Heart right ventricle (tissue), 16 donors: ENCODE measurements around the gene CHIC2. TPM values are rescaled to one million over a fixed set of nuclear protein-coding genes. Genes with fewer than 3 reads are reported as not detected.
A peak's percentile ranks its signal among the peaks of the same experiment; 100 is the strongest.

Experiments
- ATAC-seq, 8 donors: fragments of 200-7000 bp; cut with Tn5 transposase; one replicate each; pipeline ENCODE4 v1.9.1; 2020; ENCODE audit warnings: mild to moderate bottlenecking in 8 of 8, moderate library complexity in 8 of 8, moderate number of reproducible peaks in 1 of 8
- DNase-seq, 2 donors: peaks; one replicate each; pipeline ENCODE4 v3.0.0-alpha.2; 2020
- H3K27ac ChIP-seq, 10 donors: fragments of 200-600 bp; sonication (generic) in 2 of 10; one replicate each; pipeline versions ENCODE4 v1.5.0 to v1.8.0; 2020 to 2022; ENCODE audit warnings: mild to moderate bottlenecking in 3 of 10
- H3K27me3 ChIP-seq, 7 donors: fragments of 200-600 bp; one replicate each; pipeline ENCODE4 v1.8.0; 2021 to 2022; ENCODE audit warnings: mild to moderate bottlenecking in 2 of 7
- H3K36me3 ChIP-seq, 9 donors: fragments of 200-600 bp; sonication (generic) in 1 of 9; one replicate each; pipeline versions ENCODE4 v1.5.0 to v1.8.0; 2020 to 2022; ENCODE audit warnings: mild to moderate bottlenecking in 2 of 9
- H3K4me1 ChIP-seq, 9 donors: fragments of 200-600 bp; sonication (generic) in 1 of 9; one replicate each; pipeline versions ENCODE4 v1.5.0 to v1.8.0; 2020 to 2022; ENCODE audit warnings: mild to moderate bottlenecking in 4 of 9
- H3K4me3 ChIP-seq, 10 donors: fragments of 200-600 bp; sonication (generic) in 2 of 10; one replicate each; pipeline versions ENCODE4 v1.5.0 to v1.8.0; 2020 to 2022; ENCODE audit warnings: mild to moderate bottlenecking in 7 of 10, moderate library complexity in 2 of 10
- H3K9me3 ChIP-seq, 11 donors: fragments of 200-600 bp in 10 of 11; sonication (generic) in 2 of 11; one replicate each; pipeline versions ENCODE4 v1.5.0 to v1.8.0; 2013 to 2022; ENCODE audit warnings: mild to moderate bottlenecking in 2 of 11, control low read depth in 1 of 11, moderate library complexity in 1 of 11
- WGBS, 2 donors: extraction: QIAGEN DNeasy Blood & Tissue Kit; methylation state at CpG; one replicate each; pipeline ENCODE4 v1.1.7; 2013; ENCODE audit warnings: inconsistent platforms in 1 of 2; 5-methylcytosine and 5-hydroxymethylcytosine counted together
- intact Hi-C, 10 donors: fragments of 100-400 bp; cut with DNase I; formaldehyde crosslinking; loops; one replicate each; pipeline versions ENCODE4 v1.11.1 to v1.14.2; 2022
- polyA plus RNA-seq, 2 donors: library from polyadenylated mRNA; stranded (reverse); fragments of 200-250 nt; gene quantifications; one replicate each; pipeline ENCODE4 v1.2.3, GENCODE V29; 2013
- total RNA-seq, 10 donors: library from RNA; stranded (reverse); fragmentation: NEBNext Ultra II Directional in 3 of 10; extraction: Animal tissue kit (Norgen Biotek cat#: 25700) in 3 of 10; gene quantifications; one replicate each; pipeline versions ENCODE4 v1.2.1 to v1.2.4, GENCODE V29; 2021 to 2023
- TF ChIP-seq, protein P1 (sequence below), 9 donors: fragments of 200-600 bp; sonication (generic) in 2 of 9; IDR thresholded peaks; one replicate each; pipeline versions ENCODE4 v1.5.0 to v1.8.0; 2021 to 2022; ENCODE audit warnings: antibody characterized with exemption in 9 of 9, mild to moderate bottlenecking in 5 of 9, moderate library complexity in 1 of 9
- donor health status: Arrhythmogenic right ventricular cardiomyopathy.
- donor health status: ischemic (EF 13 %, LVEDD 7.1; RV severe dilation, severe dysfunction).
- donor health status: healthy with polysubstance abuse.
- donor health status: DM: no; HTN: yes; CAD: no.
- donor health status: DM: no; HTN: no; CAD: no.
- donor health status: ischemic (EF 25% LVEDD 6.9; RV normal size, moderate dysfunction).
- donor health status: ischemic (EF 25% LVEDD 5.7; RV mildly dilated, moderate dysfunction).
- donor health status: healthy.
- donor health status: DM: yes; HTN: yes; CAD: no.
- donor health status: Ischemic cardiomyopathy.
- donor health status: ischemic (EF 35%, LVEDD 5.7; RV mildly dilated, moderate dysfunction).
- donor health status: nonischemic (EF 11% LVEDD 7.7; RV severe dilation, severe dysfunction).
- donor health status: DM: yes; HTN: yes; CAD: no.
- donor health status: PGD.
- donor health status: ischemic (EF 29% LVEDD 5.4; RV normal size, mild dysfunction).
- donor health status: nonischemic (EF 23%, LVEDD 6.1; RV moderate dilation, normal function).

The CHIC2 gene
- total and polyA plus RNA-seq, 12 donors = 5.6 to 13.5 (median 9.3) TPM

DNA sequence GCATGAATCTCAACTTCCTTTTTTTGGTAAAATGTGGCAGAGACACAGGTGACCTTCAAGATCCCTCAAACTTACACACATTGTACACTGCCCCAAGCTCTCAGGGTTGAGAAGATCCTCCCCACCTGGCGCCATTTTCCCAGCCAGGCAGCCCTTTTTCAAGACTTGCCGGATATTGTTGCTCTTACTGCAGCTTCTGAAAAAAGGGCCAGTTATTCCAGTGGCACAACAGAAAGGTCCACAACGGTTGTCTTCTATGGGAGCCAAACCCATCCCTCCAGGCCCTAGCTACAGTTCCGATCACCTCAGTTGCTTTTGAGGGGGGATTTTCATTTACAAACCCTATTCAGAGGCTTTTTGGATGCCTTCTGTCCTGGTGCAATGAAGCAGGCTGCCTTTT, 101.1 kb downstream of the CHIC2 start:
- H3K4me3 ChIP-seq = no peak overlapping the region
- DNase-seq (no peak), ATAC-seq (no peak)
- 84 to 87% methylated on average over 4 of the region's 4 CpGs for WGBS, 2 donors
- TF ChIP-seq, protein P1, sequence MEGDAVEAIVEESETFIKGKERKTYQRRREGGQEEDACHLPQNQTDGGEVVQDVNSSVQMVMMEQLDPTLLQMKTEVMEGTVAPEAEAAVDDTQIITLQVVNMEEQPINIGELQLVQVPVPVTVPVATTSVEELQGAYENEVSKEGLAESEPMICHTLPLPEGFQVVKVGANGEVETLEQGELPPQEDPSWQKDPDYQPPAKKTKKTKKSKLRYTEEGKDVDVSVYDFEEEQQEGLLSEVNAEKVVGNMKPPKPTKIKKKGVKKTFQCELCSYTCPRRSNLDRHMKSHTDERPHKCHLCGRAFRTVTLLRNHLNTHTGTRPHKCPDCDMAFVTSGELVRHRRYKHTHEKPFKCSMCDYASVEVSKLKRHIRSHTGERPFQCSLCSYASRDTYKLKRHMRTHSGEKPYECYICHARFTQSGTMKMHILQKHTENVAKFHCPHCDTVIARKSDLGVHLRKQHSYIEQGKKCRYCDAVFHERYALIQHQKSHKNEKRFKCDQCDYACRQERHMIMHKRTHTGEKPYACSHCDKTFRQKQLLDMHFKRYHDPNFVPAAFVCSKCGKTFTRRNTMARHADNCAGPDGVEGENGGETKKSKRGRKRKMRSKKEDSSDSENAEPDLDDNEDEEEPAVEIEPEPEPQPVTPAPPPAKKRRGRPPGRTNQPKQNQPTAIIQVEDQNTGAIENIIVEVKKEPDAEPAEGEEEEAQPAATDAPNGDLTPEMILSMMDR (IDR thresholded peaks at IDR 0.05) = no peak
- no peaks in the 10 kb centered on the region for H3K27me3 ChIP-seq
- no peaks in the 10 kb centered on the region for H3K36me3 ChIP-seq
- no peaks in the 10 kb centered on the region for H3K9me3 ChIP-seq
- peaks cover 0 to 4% (median 0%) of the 10 kb centered on the region in 9 donors for H3K4me1 ChIP-seq
- intact Hi-C loops = no loop called here
- H3K27ac ChIP-seq = peak overlapping the region in 4 of 10 donors; percentile 15 to 51 (median 18)

DNA sequence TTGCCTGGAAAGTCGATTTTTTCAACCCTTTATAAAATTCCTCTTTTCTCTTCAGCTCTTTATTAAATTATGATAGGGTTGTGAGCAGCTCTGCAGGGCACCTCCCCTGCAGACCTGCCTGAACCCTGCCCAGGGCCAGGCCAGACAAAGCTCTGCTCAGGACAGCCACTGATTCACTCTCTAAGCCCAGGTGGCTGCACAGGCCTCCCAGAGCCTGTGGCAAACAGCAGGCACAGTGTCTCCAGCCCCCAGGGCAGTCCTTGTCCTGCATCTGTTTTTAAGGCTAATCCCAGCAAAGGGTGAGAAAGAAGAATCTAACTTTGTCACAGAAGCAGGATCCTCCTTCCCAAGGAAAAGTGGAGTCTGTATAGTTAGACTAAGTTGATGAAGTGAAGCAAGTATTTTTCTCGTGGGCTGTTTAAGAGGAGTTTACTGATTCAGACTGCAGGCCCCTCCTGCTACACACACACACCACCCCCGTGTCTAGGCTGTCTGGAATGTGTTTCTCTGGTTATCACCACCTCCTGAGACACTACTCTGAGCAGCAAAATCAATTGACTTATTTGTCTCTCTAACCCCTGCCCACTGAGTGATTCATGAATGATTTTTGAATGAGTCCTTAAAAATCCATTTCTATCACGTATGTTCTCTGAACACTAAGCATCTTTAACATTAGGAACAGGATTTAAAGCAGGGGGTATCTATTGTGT, 101.7 kb downstream of the CHIC2 start:
- H3K9me3 ChIP-seq = no peaks in the 10 kb centered on the region
- ATAC-seq = peak in 5 of 8 donors; percentile 61 to 78 (median 72)
- H3K27ac ChIP-seq = peak overlapping the region in 5 of 10 donors; percentile 9 to 51 (median 18)
- no peaks in the 10 kb centered on the region for H3K27me3 ChIP-seq
- peaks cover 0 to 4% (median 0%) of the 10 kb centered on the region in 9 donors for H3K4me1 ChIP-seq
- no peak for DNase-seq
- intact Hi-C loops = no loop called here
- H3K36me3 ChIP-seq = no peaks in the 10 kb centered on the region
- WGBS, 2 donors = 59 to 61% methylated on average over 4 of the region's 4 CpGs
- no peak overlapping the region for H3K4me3 ChIP-seq
- TF ChIP-seq, protein P1 (IDR thresholded peaks at IDR 0.05) = no peak

DNA sequence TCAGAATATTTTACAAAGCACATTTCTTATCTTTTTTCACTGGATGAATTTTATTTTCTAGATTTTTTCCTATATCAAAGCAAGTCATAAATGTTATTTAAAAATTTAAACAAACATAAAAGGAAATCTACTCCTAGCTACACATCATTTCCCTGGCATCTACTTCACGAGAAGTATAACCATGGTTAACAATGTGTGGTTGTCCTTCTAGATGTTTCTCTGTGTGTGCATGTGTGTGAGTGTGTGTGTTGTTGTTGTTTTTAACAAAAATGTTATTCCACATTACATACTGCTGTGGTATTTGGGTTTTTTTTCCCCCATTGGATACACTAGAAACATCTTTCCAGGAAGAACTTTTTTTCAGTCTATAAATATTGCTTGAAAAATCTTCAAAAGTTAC, 103.1 kb downstream of the CHIC2 start:
- H3K27ac ChIP-seq = no peak overlapping the region
- TF ChIP-seq, protein P1 (IDR thresholded peaks at IDR 0.05) = no peak
- H3K36me3 ChIP-seq = no peaks in the 10 kb centered on the region
- no peaks in the 10 kb centered on the region for H3K9me3 ChIP-seq
- no peak for ATAC-seq
- no peaks in the 10 kb centered on the region for H3K27me3 ChIP-seq
- no peak for DNase-seq
- no peak overlapping the region for H3K4me3 ChIP-seq
- intact Hi-C loops = no loop called here
- 85 to 92% methylated on average over 1 of the region's 1 CpG for WGBS, 2 donors
- H3K4me1 ChIP-seq = peaks cover 0 to 4% (median 0%) of the 10 kb centered on the region in 9 donors

DNA sequence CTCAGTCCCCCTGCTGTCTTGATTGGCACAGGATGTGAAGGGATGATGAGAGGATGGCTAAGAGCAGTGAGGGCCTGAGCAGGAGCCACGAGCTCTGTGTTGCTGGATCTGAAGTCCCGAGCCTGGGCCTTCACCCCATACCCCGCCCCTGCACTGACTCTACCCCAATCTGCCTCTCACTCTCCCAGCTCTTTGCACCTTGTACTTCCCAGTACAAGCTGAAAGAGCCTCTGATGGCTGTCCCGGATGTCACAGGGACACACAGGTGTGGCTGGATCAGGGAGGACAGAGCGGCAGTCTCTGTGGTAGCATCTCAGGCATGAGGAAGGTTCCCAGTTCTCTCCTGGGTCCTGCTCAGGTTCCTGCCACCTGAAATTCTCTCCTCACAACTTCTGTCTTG, 103.6 kb downstream of the CHIC2 start:
- 88% methylated on average over 5 of the region's 5 CpGs for WGBS, 2 donors
- no peak for ATAC-seq
- no peak overlapping the region for H3K27ac ChIP-seq

More for the DNA sequence above, 103.6 kb downstream of the CHIC2 start:
- peaks cover 0 to 4% (median 0%) of the 10 kb centered on the region in 9 donors for H3K4me1 ChIP-seq
- TF ChIP-seq, protein P1 (IDR thresholded peaks at IDR 0.05) = no peak
- intact Hi-C loops = no loop called here
- H3K27me3 ChIP-seq = no peaks in the 10 kb centered on the region
- H3K9me3 ChIP-seq = no peaks in the 10 kb centered on the region
- no peak overlapping the region for H3K4me3 ChIP-seq
- no peaks in the 10 kb centered on the region for H3K36me3 ChIP-seq
- no peak for DNase-seq

Other genes starting within 250 kb of the CHIC2 start
- gene GSX2, start 35.6 kb upstream of the CHIC2 start, total RNA-seq = not detected
- gene GSX2, start 35.6 kb upstream of the CHIC2 start, polyA plus RNA-seq = not detected
- 10 to 100 TPM in 8 of 10 donors, 1 to 10 TPM in 2; 6.5 to 57.5 (median 14.7) TPM for gene PDGFRA, start 164.7 kb upstream of the CHIC2 start, total RNA-seq
- 10 to 100 TPM in 1 of 2 donors, 1 to 10 TPM in 1; 8.6 to 11.9 TPM for gene PDGFRA, start 164.7 kb upstream of the CHIC2 start, polyA plus RNA-seq